ENCODE data around the gene PFKL.

PFKL gene

GRCh38 chr21:44288251-44289110, 11.4 kb upstream of the PFKL start:
- H3K27ac ChIP-seq, result no peak overlapping the region
- TF ChIP-seq CTCF (conservative IDR thresholded peaks at IDR 0.05), result no peak

GRCh38 chr21:44289381-44290010, 10.4 kb upstream of the PFKL start:
- TF ChIP-seq CTCF (conservative IDR thresholded peaks at IDR 0.05), result no peak
- no peak overlapping the region for H3K27ac ChIP-seq

GRCh38 chr21:44290327-44291077, 9.4 kb upstream of the PFKL start:
- no peak for TF ChIP-seq CTCF (conservative IDR thresholded peaks at IDR 0.05)
- H3K27ac ChIP-seq, result no peak overlapping the region

- TF ChIP-seq CTCF (conservative IDR thresholded peaks at IDR 0.05), result no peak
- H3K27ac ChIP-seq, result no peak overlapping the region
Measured at GRCh38 chr21:44291078-44291935, 8.5 kb upstream of the PFKL start.

GRCh38 chr21:44291936-44292811, 7.7 kb upstream of the PFKL start:
- no peak for TF ChIP-seq CTCF (conservative IDR thresholded peaks at IDR 0.05)
- no peak overlapping the region for H3K27ac ChIP-seq

GRCh38 chr21:44292812-44293195, 7.0 kb upstream of the PFKL start:
- TF ChIP-seq CTCF (conservative IDR thresholded peaks at IDR 0.05), result no peak
- H3K27ac ChIP-seq, result no peak overlapping the region

Data from VCaP (cell line).